ENCODE data around the gene CHL1.

The CHL1 gene

GRCh38 chr3:353191-353739 is 156.7 kb downstream of the CHL1 start:
- no peaks in the 10 kb centered on the region for H3K9me3 ChIP-seq (ENCODE audit: control insufficient read depth, insufficient read depth, low read length)
- 0 out of 2 replicates have a peak, but pooled peaks cover 2% of the 10 kb centered on the region for H3K27me3 ChIP-seq (ENCODE audit: control insufficient read depth, low read length)
- H3K4me3 ChIP-seq (ENCODE audit: low read length): no peak overlapping the region
- no peaks in the 10 kb centered on the region for H3K79me2 ChIP-seq (ENCODE audit: control insufficient read depth, low read length)
- H3K27ac ChIP-seq (ENCODE audit: low read depth, low read length): no peak overlapping the region
- H3K4me2 ChIP-seq (ENCODE audit: low read length): no peak overlapping the region
- no peaks in the 10 kb centered on the region for H4K20me1 ChIP-seq (ENCODE audit: control insufficient read depth, insufficient read depth, low read depth, low read length)
- H3F3A ChIP-seq (ENCODE audit: control insufficient read depth, insufficient read depth): peaks cover 2% of the 10 kb centered on the region; the same call in 1 of the 2 replicates
- peaks cover 3% of the 10 kb centered on the region; the same call in 1 of the 2 replicates for H3K4me1 ChIP-seq (ENCODE audit: control insufficient read depth, low read length)
- TF ChIP-seq EZH2phosphoT487 (IDR thresholded peaks at IDR 0.05; ENCODE audit: borderline replicate concordance, low read length): no peak
- TF ChIP-seq, protein P1, sequence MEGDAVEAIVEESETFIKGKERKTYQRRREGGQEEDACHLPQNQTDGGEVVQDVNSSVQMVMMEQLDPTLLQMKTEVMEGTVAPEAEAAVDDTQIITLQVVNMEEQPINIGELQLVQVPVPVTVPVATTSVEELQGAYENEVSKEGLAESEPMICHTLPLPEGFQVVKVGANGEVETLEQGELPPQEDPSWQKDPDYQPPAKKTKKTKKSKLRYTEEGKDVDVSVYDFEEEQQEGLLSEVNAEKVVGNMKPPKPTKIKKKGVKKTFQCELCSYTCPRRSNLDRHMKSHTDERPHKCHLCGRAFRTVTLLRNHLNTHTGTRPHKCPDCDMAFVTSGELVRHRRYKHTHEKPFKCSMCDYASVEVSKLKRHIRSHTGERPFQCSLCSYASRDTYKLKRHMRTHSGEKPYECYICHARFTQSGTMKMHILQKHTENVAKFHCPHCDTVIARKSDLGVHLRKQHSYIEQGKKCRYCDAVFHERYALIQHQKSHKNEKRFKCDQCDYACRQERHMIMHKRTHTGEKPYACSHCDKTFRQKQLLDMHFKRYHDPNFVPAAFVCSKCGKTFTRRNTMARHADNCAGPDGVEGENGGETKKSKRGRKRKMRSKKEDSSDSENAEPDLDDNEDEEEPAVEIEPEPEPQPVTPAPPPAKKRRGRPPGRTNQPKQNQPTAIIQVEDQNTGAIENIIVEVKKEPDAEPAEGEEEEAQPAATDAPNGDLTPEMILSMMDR (IDR thresholded peaks at IDR 0.05; ENCODE audit: low read depth, low read length, poor library complexity, severe bottlenecking): no peak
- H3K9me2 ChIP-seq (replicated peaks; ENCODE audit: control insufficient read depth, low read length): no peaks in the 10 kb centered on the region
- H3K36me3 ChIP-seq (ENCODE audit: control insufficient read depth, low read length): no peaks in the 10 kb centered on the region

- Histone ChIP-seq H4K20me1 (ENCODE audit: control insufficient read depth, insufficient read depth, low read depth, low read length) (no peaks in the 10 kb centered on the region), H3K36me3 (ENCODE audit: control insufficient read depth, low read length) (no peaks in the 10 kb centered on the region), H3K27me3 (ENCODE audit: control insufficient read depth, low read length) (0 out of 2 replicates have a peak, but pooled peaks cover 2% of the 10 kb centered on the region), H3K9me3 (ENCODE audit: control insufficient read depth, insufficient read depth, low read length) (no peaks in the 10 kb centered on the region), H3F3A (ENCODE audit: control insufficient read depth, insufficient read depth) (peaks cover 2% of the 10 kb centered on the region; the same call in 1 of the 2 replicates), H3K27ac (ENCODE audit: low read depth, low read length) (no peak overlapping the region), H3K4me1 (ENCODE audit: control insufficient read depth, low read length) (peaks cover 3% of the 10 kb centered on the region; the same call in 1 of the 2 replicates), H3K79me2 (ENCODE audit: control insufficient read depth, low read length) (no peaks in the 10 kb centered on the region), H3K4me2 (ENCODE audit: low read length) (no peak overlapping the region), H3K9me2 (replicated peaks; ENCODE audit: control insufficient read depth, low read length) (no peaks in the 10 kb centered on the region), H3K4me3 (ENCODE audit: low read length) (no peak overlapping the region)
- TF ChIP-seq, protein P1 (IDR thresholded peaks at IDR 0.05; ENCODE audit: low read depth, low read length, poor library complexity, severe bottlenecking): peak; percentile 76
- no peak for TF ChIP-seq EZH2phosphoT487 (IDR thresholded peaks at IDR 0.05; ENCODE audit: borderline replicate concordance, low read length)
These were observed 157.9 kb downstream of the CHL1 start for GRCh38 chr3:354432-354831.

- no peaks in the 10 kb centered on the region for H3K79me2 ChIP-seq (ENCODE audit: control insufficient read depth, low read length)
- TF ChIP-seq, protein P1 (IDR thresholded peaks at IDR 0.05; ENCODE audit: low read depth, low read length, poor library complexity, severe bottlenecking): no peak
- TF ChIP-seq EZH2phosphoT487 (IDR thresholded peaks at IDR 0.05; ENCODE audit: borderline replicate concordance, low read length): no peak
- no peak overlapping the region for H3K4me2 ChIP-seq (ENCODE audit: low read length)
- H3K27me3 ChIP-seq (ENCODE audit: control insufficient read depth, low read length): 0 out of 2 replicates have a peak, but pooled peaks cover 2% of the 10 kb centered on the region
- H3F3A ChIP-seq (ENCODE audit: control insufficient read depth, insufficient read depth): peaks cover 2% of the 10 kb centered on the region; the same call in 1 of the 2 replicates
- no peaks in the 10 kb centered on the region for H4K20me1 ChIP-seq (ENCODE audit: control insufficient read depth, insufficient read depth, low read depth, low read length)
- H3K4me1 ChIP-seq (ENCODE audit: control insufficient read depth, low read length): peaks cover 3% of the 10 kb centered on the region; the same call in 1 of the 2 replicates
- H3K4me3 ChIP-seq (ENCODE audit: low read length): no peak overlapping the region
- no peaks in the 10 kb centered on the region for H3K9me2 ChIP-seq (replicated peaks; ENCODE audit: control insufficient read depth, low read length)
- no peaks in the 10 kb centered on the region for H3K36me3 ChIP-seq (ENCODE audit: control insufficient read depth, low read length)
- H3K27ac ChIP-seq (ENCODE audit: low read depth, low read length): no peak overlapping the region
- no peaks in the 10 kb centered on the region for H3K9me3 ChIP-seq (ENCODE audit: control insufficient read depth, insufficient read depth, low read length)
These were observed 159.1 kb downstream of the CHL1 start for GRCh38 chr3:355622-356021.
